Calu3 (cell line): ENCODE data around the gene MAP1LC3C. TPM values are rescaled to one million over a fixed set of nuclear protein-coding genes. Genes with fewer than 3 reads are reported as not detected.
A peak's percentile ranks its signal among the peaks of the same experiment; 100 is the strongest.

ENCODE experiments used
- BruUV-seq: library from RNA; stranded (reverse); fragments of 400-500 nt; replicated peaks from 2 replicates; lab custom pipeline; 2021; lab: Mats Ljungman, UMichigan
- CTCF ChIA-PET: fragments of 300-600 bp; sonication (Branson Sonifier 250); formaldehyde crosslinking; loops from one replicate; lab custom pipeline; 2022; ENCODE audit warnings: antibody characterized with exemption; lab: Charles Lee
- DNase-seq: peaks from one replicate; pipeline ENCODE4 v3.0.0; 2022
- H3K27ac Mint-ChIP-seq: one replicate; pipeline ENCODE4 v1.8.0; 2022; ENCODE audit warnings: mixed read lengths; ENCODE audit not compliant: unreplicated experiment
- H3K27me3 Mint-ChIP-seq: one replicate; pipeline ENCODE4 v1.8.0; 2022; ENCODE audit warnings: mixed read lengths; ENCODE audit not compliant: unreplicated experiment
- H3K36me3 Mint-ChIP-seq: one replicate; pipeline ENCODE4 v1.8.0; 2022; ENCODE audit warnings: mild to moderate bottlenecking, moderate library complexity, mixed read lengths; ENCODE audit not compliant: insufficient read depth, unreplicated experiment
- H3K4me1 Mint-ChIP-seq: one replicate; pipeline ENCODE4 v1.8.0; 2022; ENCODE audit warnings: mild to moderate bottlenecking, low read depth, mixed read lengths; ENCODE audit not compliant: unreplicated experiment
- H3K4me3 Mint-ChIP-seq: one replicate; pipeline ENCODE4 v1.8.0; 2022; ENCODE audit warnings: mild to moderate bottlenecking, low read depth, moderate library complexity, mixed read lengths; ENCODE audit not compliant: unreplicated experiment
- H3K9me3 Mint-ChIP-seq: one replicate; pipeline ENCODE4 v1.8.0; 2022; ENCODE audit warnings: low read depth, mixed read lengths; ENCODE audit not compliant: unreplicated experiment
- intact Hi-C: fragments of 100-400 bp; cut with micrococcal nuclease; formaldehyde crosslinking; loops from one replicate; pipeline ENCODE4 v1.10.0; 2022; ENCODE audit not compliant: unreplicated experiment
- total RNA-seq: library from RNA; stranded (reverse); gene quantifications from 2 replicates; pipeline ENCODE4 v1.2.3, GENCODE V29; 2022
- TF ChIP-seq, protein P1 (sequence below): fragments of 200-600 bp; IDR thresholded peaks from one replicate; pipeline ENCODE4 v1.8.0; 2022; ENCODE audit warnings: antibody characterized with exemption; ENCODE audit not compliant: unreplicated experiment

The MAP1LC3C gene
- total RNA-seq, 1 experiment from 2014 or later: not detected

DNA sequence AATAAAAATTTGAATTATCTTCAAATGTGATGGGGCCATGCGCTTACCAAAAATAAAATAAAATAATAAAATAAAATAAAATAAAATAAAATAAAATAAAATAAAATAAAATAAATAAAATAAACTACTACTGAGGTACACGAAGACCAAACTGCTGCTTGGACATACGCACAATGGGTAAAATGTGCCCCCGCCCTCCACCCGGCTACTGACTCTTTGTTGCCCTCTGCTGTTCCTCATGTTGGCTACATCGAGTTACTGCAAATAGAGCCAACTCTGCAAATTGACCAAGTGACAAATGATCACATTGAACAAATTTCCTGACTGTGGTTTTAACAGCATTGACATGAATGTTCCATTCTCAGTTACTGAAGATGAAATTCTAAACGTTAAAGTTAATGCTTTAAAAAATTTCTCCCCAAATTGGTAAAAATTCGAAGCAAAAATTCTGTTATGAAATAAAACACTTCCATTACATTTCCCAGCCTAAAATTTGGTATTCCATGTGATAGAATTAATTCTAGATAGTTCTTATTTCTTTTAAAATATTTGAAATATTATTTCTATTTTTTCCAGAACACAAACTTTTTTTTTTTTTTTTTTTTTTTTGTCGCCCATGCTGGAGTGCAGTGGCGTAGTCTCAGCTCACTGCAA, 18.8 kb upstream of the MAP1LC3C start:
- CTCF ChIA-PET: interaction anchor here (0.6 to 0.7 kb wide), 2 partner anchors 64 to 690 kb away, joined by 3 to 4 read pairs; no protein-coding TSS in a partner anchor
- Mint-ChIP-seq H3K4me3 (no peak overlapping the region), H3K27me3 (no peaks in the 10 kb centered on the region), H3K36me3 (no peaks in the 10 kb centered on the region), H3K27ac (no peak overlapping the region), H3K4me1 (no peaks in the 10 kb centered on the region), H3K9me3 (no peaks in the 10 kb centered on the region)
- no TSS peak for BruUV-seq
- TF ChIP-seq, protein P1, sequence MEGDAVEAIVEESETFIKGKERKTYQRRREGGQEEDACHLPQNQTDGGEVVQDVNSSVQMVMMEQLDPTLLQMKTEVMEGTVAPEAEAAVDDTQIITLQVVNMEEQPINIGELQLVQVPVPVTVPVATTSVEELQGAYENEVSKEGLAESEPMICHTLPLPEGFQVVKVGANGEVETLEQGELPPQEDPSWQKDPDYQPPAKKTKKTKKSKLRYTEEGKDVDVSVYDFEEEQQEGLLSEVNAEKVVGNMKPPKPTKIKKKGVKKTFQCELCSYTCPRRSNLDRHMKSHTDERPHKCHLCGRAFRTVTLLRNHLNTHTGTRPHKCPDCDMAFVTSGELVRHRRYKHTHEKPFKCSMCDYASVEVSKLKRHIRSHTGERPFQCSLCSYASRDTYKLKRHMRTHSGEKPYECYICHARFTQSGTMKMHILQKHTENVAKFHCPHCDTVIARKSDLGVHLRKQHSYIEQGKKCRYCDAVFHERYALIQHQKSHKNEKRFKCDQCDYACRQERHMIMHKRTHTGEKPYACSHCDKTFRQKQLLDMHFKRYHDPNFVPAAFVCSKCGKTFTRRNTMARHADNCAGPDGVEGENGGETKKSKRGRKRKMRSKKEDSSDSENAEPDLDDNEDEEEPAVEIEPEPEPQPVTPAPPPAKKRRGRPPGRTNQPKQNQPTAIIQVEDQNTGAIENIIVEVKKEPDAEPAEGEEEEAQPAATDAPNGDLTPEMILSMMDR: peak; percentile 71
- DNase-seq: peak; percentile 64
- intact Hi-C loops: loop anchor here (1.0 to 10.0 kb wide), 2 partner anchors 121 to 483 kb away; partner anchors contain the start of gene KMO

DNA sequence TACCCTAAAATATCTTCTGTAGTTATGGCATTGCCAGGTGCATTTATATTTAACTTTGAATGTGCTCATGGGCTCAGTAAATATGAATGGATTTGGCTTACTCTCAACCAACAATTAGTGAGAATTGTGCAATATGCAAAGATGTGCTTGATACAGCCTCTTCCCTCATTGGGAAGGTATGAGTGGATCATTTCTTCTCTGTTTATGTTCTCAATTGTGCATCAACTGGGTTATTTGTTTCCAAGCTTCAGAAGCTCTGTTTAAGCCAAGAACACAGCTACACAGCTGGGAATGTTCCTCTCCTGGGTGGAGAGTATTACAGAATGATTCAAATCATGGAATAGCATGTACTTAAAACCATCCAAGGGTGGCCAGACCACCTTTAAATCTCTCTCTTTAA, 17.6 kb upstream of the MAP1LC3C start:
- BruUV-seq: no TSS peak
- intact Hi-C loops: loop anchor here (10.0 kb wide), 1 partner anchor 482 kb away; the partner anchor contains the start of gene KMO
- no peaks in the 10 kb centered on the region for H3K27me3 Mint-ChIP-seq
- H3K27ac Mint-ChIP-seq: no peak overlapping the region
- no peak overlapping the region for H3K4me3 Mint-ChIP-seq
- TF ChIP-seq, protein P1: no peak
- no peaks in the 10 kb centered on the region for H3K36me3 Mint-ChIP-seq
- DNase-seq: no peak
- no peaks in the 10 kb centered on the region for H3K9me3 Mint-ChIP-seq
- CTCF ChIA-PET: no interaction called here
- H3K4me1 Mint-ChIP-seq: no peaks in the 10 kb centered on the region

DNA sequence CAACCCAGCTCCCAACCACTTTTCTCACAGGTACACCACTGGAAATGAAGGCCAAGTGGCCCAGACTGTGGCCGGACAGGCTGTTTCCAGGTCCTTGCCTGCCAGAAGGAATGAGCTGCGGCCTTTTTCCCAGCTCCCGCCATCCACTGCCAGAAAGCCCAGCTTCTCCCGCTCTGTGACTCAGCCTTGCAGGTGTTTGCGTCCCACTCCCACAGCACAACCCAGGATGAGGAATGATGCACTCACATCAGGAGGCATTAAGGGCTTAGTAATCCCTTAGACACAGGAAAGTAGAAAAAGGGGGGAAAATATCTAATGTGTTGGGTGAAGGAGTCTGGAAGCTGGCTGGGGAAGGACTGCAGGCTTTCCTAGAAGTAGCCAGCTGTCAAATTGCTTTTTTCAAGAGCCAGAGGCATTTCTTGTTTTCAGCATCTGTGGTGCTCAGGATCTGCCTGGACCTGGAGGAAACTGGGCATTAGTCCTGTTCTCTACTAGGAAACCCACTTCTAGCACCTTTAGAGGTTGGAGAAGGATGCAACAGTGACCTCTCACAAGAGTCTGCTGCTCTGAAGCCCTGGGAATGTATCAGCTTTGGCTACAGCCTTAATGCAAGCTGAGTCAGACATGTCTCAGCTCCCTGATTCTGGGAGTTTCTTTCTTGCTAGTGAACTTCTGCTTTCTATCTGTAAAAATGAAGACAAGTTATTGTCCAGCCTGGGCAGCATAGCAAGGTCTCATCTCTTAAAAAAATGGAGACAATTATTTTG, 13.2 kb upstream of the MAP1LC3C start:
- CTCF ChIA-PET: interaction anchor here (0.7 to 1.0 kb wide), 2 partner anchors 16 to 399 kb away, joined by 5 to 8 read pairs; no protein-coding TSS in a partner anchor
- TF ChIP-seq, protein P1: no peak

DNA sequence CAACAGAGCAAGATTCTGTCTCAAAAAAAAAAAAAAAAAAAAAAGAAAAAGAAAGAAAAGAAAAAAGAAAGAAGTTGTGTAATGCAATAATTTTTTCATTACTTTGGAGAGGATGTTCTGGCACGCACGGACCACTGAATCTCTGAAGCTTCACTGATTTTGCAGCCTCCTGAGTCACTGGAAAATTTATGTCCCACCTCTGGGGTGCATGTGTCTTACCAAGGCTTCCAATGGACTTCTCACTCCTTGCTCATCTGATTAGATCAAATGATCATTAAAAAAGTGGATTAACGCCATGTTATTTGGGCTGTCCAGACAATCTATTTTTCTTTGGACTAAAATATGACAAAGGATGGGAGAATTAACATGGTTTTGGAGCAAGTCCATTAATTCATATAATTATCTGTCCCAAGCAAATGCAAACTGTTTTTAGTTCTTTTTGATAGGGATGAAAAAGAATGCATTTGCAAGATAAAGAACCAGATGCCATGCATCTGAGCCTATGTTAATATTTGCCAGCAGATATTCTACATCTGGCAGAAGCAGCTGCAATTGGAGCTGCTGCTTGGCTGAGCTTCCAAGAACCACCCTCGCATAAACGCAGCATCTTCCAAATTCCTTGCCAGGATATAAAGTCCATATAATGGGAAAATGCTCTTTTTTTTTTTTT, 10.1 kb upstream of the MAP1LC3C start:
- intact Hi-C loops: no loop called here
- Mint-ChIP-seq H3K4me3 (no peak overlapping the region), H3K36me3 (no peaks in the 10 kb centered on the region), H3K9me3 (no peaks in the 10 kb centered on the region), H3K27ac (no peak overlapping the region), H3K4me1 (no peaks in the 10 kb centered on the region), H3K27me3 (no peaks in the 10 kb centered on the region)
- DNase-seq: no peak
- no TSS peak for BruUV-seq
- TF ChIP-seq, protein P1: no peak
- CTCF ChIA-PET: interaction anchor here (1.3 kb wide), 1 partner anchor 10 kb away, joined by 3 read pairs; the partner anchor contains the start of gene MAP1LC3C

More for the DNA sequence above, 13.2 kb upstream of the MAP1LC3C start:
- Mint-ChIP-seq H3K9me3 (no peaks in the 10 kb centered on the region), H3K27me3 (no peaks in the 10 kb centered on the region), H3K27ac (no peak overlapping the region), H3K4me1 (no peaks in the 10 kb centered on the region), H3K36me3 (no peaks in the 10 kb centered on the region), H3K4me3 (no peak overlapping the region)
- DNase-seq: no peak
- intact Hi-C loops: loop anchor here (10.0 kb wide), 1 partner anchor 477 kb away; the partner anchor contains the start of gene KMO
- BruUV-seq: no TSS peak
